ENCODE measurements around the gene TBX15.

DNA sequence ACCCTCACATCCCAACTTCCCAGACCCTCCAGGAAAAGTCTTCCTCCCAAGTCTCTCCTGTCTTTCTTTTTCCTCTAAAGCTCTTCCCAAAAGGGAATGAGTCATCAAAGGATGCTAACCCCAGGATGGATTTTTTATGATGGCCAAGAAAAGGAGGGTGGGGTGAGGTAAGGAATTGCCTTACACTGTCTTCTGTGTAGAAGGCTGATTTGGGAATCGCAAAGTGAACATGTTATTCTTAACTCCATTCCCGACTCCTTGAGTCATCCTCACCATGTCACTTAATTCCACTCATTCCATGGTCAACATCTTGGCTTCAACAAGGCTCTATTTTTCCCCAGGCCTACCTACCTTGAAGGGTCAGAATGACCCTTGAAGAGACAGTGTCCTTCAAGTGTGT is 44.0 kb downstream of the TBX15 start:
- TF ChIP-seq EZH2phosphoT487 (IDR thresholded peaks at IDR 0.05; ENCODE audit: insufficient read depth, low read depth) (no peak), EZH2 (IDR thresholded peaks at IDR 0.05; ENCODE audit: insufficient read depth, poor library complexity, severe bottlenecking) (no peak)

Measured in GM23248 (cell line).